ENCODE data around the gene CEP131. TPM values are rescaled to one million over a fixed set of nuclear protein-coding genes. Genes with fewer than 3 reads are reported as not detected.

CEP131 gene
- total and polyA plus RNA-seq, 7 donors, result 3.7 to 8.6 (median 4.9) TPM

- ATAC-seq (no peak), DNase-seq (no peak)
- WGBS, 3 donors, result 85 to 92% (median 88%) methylated on average over 15 to 19 of the region's 19 CpGs
- TF ChIP-seq CTCF (IDR thresholded peaks at IDR 0.05), result no peak
- Histone ChIP-seq H3K36me3 (ENCODE audit: insufficient read depth in 1 of 2, low read depth in 1 of 2) (peaks cover 0 to 74% of the 10 kb centered on the region in 2 donors), H3K27me3 (ENCODE audit: insufficient read depth in 3 of 3, low read length in 2 of 3) (no peaks in the 10 kb centered on the region), H3K4me1 (peaks cover 6% of the 10 kb centered on the region), H3K9me3 (no peaks in the 10 kb centered on the region), H3K4me3 (no peak overlapping the region), H3K27ac (no peak overlapping the region)
- intact Hi-C loops (cut with DNase I), result no loop called here
Measured at GRCh38 chr17:81232616-81233241, 10.0 kb upstream of the CEP131 start.

GRCh38 chr17:81231766-81232581, 9.2 kb upstream of the CEP131 start:
- H3K36me3 ChIP-seq (ENCODE audit: insufficient read depth in 1 of 2, low read depth in 1 of 2), result peaks cover 0 to 74% of the 10 kb centered on the region in 2 donors
- intact Hi-C loops (cut with DNase I), result no loop called here
- no peaks in the 10 kb centered on the region for H3K4me1 ChIP-seq
- H3K27ac ChIP-seq, result no peak overlapping the region
- 87 to 91% (median 90%) methylated on average over 42 to 43 of the region's 43 CpGs for WGBS, 3 donors
- no peaks in the 10 kb centered on the region for H3K27me3 ChIP-seq (ENCODE audit: insufficient read depth in 3 of 3, low read length in 2 of 3)
- TF ChIP-seq CTCF (IDR thresholded peaks at IDR 0.05), result no peak
- H3K4me3 ChIP-seq, result no peak overlapping the region
- ATAC-seq (no peak), DNase-seq (no peak)
- no peaks in the 10 kb centered on the region for H3K9me3 ChIP-seq

- no peaks in the 10 kb centered on the region for H3K27me3 ChIP-seq (ENCODE audit: insufficient read depth in 3 of 3, low read length in 2 of 3)
- H3K36me3 ChIP-seq (ENCODE audit: insufficient read depth in 1 of 2, low read depth in 1 of 2), result peaks cover 0 to 70% of the 10 kb centered on the region in 2 donors
- intact Hi-C loops (cut with DNase I), result no loop called here
- H3K4me1 ChIP-seq, result no peaks in the 10 kb centered on the region
- no peak overlapping the region for H3K27ac ChIP-seq
- H3K4me3 ChIP-seq, result no peak overlapping the region
- WGBS, 3 donors, result 88 to 93% (median 91%) methylated on average over 24 to 31 of the region's 31 CpGs
- ATAC-seq (no peak), DNase-seq (no peak)
- no peaks in the 10 kb centered on the region for H3K9me3 ChIP-seq
- no peak for TF ChIP-seq CTCF (IDR thresholded peaks at IDR 0.05)
Measured at GRCh38 chr17:81231121-81231645, 8.4 kb upstream of the CEP131 start.

- DNase-seq (peak in 1 of 2 donors; percentile 54), ATAC-seq (peak in 1 of 4 donors; percentile 31)
- H3K36me3 ChIP-seq (ENCODE audit: insufficient read depth in 1 of 2, low read depth in 1 of 2), result peaks cover 0 to 64% of the 10 kb centered on the region in 2 donors
- no peak overlapping the region for H3K27ac ChIP-seq
- intact Hi-C loops (cut with DNase I), result no loop called here
- no peaks in the 10 kb centered on the region for H3K9me3 ChIP-seq
- no peak overlapping the region for H3K4me3 ChIP-seq
- 86 to 94% (median 89%) methylated on average over 23 to 26 of the region's 26 CpGs for WGBS, 3 donors
- H3K4me1 ChIP-seq, result no peaks in the 10 kb centered on the region
- no peaks in the 10 kb centered on the region for H3K27me3 ChIP-seq (ENCODE audit: insufficient read depth in 3 of 3, low read length in 2 of 3)
- TF ChIP-seq CTCF (IDR thresholded peaks at IDR 0.05), result no peak
Measured at GRCh38 chr17:81230043-81230820, 7.5 kb upstream of the CEP131 start.
